ENCODE results near the gene ZNF302. TPM values are rescaled to one million over a fixed set of nuclear protein-coding genes. Genes with fewer than 3 reads are reported as not detected.

ZNF302 gene
- total RNA-seq, 1 experiment from 2014 or later, result 27.7 TPM

DNA sequence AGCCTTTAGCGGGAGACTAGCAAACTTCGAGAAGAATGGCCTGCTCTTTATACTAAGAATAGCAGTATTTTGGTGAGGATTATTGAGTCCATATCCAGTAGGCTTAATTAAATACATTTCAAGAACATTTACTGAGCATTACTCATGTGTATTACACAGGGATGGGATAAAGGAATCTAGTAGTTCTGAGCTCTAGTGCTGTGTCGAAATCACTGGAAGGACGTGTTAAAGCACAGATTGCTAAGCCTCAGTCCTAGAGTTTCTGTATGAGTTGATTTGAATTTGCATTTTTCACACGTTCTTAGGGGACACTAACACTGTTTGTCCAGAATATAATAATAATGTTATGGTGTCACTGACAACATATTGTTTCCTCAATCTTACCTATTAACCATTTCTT, 9.0 kb downstream of the ZNF302 start:
- no TSS peak for BruUV-seq (replicated peaks)
- Histone ChIP-seq H3K4me1 (ENCODE audit: insufficient read depth, low read length, poor library complexity, severe bottlenecking) (no peaks in the 10 kb centered on the region), H3K4me3 (ENCODE audit: low read depth, low read length, poor library complexity, severe bottlenecking) (no peak overlapping the region), H3K9me3 (ENCODE audit: low read depth, low read length, poor library complexity, severe bottlenecking) (peaks cover 58% of the 10 kb centered on the region), H3K27me3 (replicated peaks; ENCODE audit: insufficient read depth, low read depth, low read length, poor library complexity) (no peaks in the 10 kb centered on the region), H3K27ac (ENCODE audit: low read depth, low read length, poor library complexity, severe bottlenecking) (no peak overlapping the region), H3K36me3 (ENCODE audit: insufficient read depth, low read length, poor library complexity, severe bottlenecking) (peaks cover 35% of the 10 kb centered on the region)
- ChIA-PET POLR2A (ENCODE audit: low non-redundant PET) (no interaction called here), CTCF (no interaction called here)
- intact Hi-C loops (cut with micrococcal nuclease; ENCODE audit: unreplicated experiment), result no loop called here
- TF ChIP-seq, protein P1, sequence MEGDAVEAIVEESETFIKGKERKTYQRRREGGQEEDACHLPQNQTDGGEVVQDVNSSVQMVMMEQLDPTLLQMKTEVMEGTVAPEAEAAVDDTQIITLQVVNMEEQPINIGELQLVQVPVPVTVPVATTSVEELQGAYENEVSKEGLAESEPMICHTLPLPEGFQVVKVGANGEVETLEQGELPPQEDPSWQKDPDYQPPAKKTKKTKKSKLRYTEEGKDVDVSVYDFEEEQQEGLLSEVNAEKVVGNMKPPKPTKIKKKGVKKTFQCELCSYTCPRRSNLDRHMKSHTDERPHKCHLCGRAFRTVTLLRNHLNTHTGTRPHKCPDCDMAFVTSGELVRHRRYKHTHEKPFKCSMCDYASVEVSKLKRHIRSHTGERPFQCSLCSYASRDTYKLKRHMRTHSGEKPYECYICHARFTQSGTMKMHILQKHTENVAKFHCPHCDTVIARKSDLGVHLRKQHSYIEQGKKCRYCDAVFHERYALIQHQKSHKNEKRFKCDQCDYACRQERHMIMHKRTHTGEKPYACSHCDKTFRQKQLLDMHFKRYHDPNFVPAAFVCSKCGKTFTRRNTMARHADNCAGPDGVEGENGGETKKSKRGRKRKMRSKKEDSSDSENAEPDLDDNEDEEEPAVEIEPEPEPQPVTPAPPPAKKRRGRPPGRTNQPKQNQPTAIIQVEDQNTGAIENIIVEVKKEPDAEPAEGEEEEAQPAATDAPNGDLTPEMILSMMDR (conservative IDR thresholded peaks at IDR 0.05; ENCODE audit: low read depth, low read length), result no peak
- no peak for DNase-seq (ENCODE audit: low spot score)

DNA sequence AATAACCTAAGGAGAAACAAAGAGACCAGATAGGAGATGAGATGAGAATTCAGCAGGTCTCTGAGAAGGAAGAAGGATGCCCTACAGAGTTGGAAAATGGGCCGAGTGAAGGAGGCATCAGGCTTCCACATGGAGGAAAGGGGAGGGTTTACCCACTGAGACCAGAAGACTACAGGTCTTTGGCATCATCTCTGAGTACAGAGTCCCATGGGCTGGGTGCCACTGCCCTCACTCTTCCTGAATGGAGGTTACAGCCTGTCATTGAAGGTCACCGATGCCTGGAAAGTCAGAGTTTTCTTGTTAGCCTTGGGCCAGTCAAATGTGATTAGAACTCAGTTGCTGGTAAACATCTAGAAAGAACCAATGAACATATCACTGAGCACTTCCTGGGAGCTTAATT, 9.9 kb downstream of the ZNF302 start:
- Histone ChIP-seq H3K27ac (ENCODE audit: low read depth, low read length, poor library complexity, severe bottlenecking) (no peak overlapping the region), H3K27me3 (replicated peaks; ENCODE audit: insufficient read depth, low read depth, low read length, poor library complexity) (peaks cover 4% of the 10 kb centered on the region), H3K36me3 (ENCODE audit: insufficient read depth, low read length, poor library complexity, severe bottlenecking) (peaks cover 26% of the 10 kb centered on the region), H3K4me3 (ENCODE audit: low read depth, low read length, poor library complexity, severe bottlenecking) (no peak overlapping the region), H3K9me3 (ENCODE audit: low read depth, low read length, poor library complexity, severe bottlenecking) (peaks cover 52% of the 10 kb centered on the region), H3K4me1 (ENCODE audit: insufficient read depth, low read length, poor library complexity, severe bottlenecking) (no peaks in the 10 kb centered on the region)
- POLR2A ChIA-PET (ENCODE audit: low non-redundant PET), result no interaction called here
- intact Hi-C loops (cut with micrococcal nuclease; ENCODE audit: unreplicated experiment), result no loop called here
- CTCF ChIA-PET, result no interaction called here
- no peak for DNase-seq (ENCODE audit: low spot score)
- TF ChIP-seq, protein P1 (conservative IDR thresholded peaks at IDR 0.05; ENCODE audit: low read depth, low read length), result no peak
- no peak for TF ChIP-seq EZH2 (IDR thresholded peaks at IDR 0.05; ENCODE audit: borderline replicate concordance, low read depth, low read length, poor library complexity, severe bottlenecking)
- no TSS peak for BruUV-seq (replicated peaks)

DNA sequence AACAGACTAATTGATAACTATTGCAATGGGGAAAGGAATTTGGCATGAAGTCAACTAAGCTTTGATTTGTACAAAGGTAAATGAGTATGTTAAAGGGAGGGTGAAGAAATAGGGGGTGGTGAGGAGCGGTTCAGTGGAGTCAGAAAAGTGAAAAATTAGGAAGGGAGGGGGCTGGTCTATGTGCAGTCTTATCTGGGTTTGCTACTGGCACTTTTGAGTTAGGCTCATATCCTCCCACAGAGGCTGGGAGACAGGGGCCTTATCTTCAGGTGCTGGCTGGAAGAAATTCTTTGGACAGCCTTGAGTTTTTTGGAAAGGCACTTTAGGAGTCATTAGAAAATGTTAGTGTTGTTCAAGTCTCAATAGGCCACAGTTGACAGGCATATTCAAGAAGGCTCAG, 11.1 kb downstream of the ZNF302 start:
- ChIA-PET POLR2A (ENCODE audit: low non-redundant PET) (no interaction called here), CTCF (no interaction called here)
- TF ChIP-seq, protein P1 (conservative IDR thresholded peaks at IDR 0.05; ENCODE audit: low read depth, low read length), result no peak
- TF ChIP-seq EZH2 (IDR thresholded peaks at IDR 0.05; ENCODE audit: borderline replicate concordance, low read depth, low read length, poor library complexity, severe bottlenecking), result no peak
- intact Hi-C loops (cut with micrococcal nuclease; ENCODE audit: unreplicated experiment), result no loop called here
- no peak for DNase-seq (ENCODE audit: low spot score)
- BruUV-seq (replicated peaks), result no TSS peak
- Histone ChIP-seq H3K36me3 (ENCODE audit: insufficient read depth, low read length, poor library complexity, severe bottlenecking) (peaks cover 14% of the 10 kb centered on the region), H3K27me3 (replicated peaks; ENCODE audit: insufficient read depth, low read depth, low read length, poor library complexity) (peaks cover 9% of the 10 kb centered on the region), H3K4me1 (ENCODE audit: insufficient read depth, low read length, poor library complexity, severe bottlenecking) (no peaks in the 10 kb centered on the region), H3K9me3 (ENCODE audit: low read depth, low read length, poor library complexity, severe bottlenecking) (peaks cover 42% of the 10 kb centered on the region), H3K4me3 (ENCODE audit: low read depth, low read length, poor library complexity, severe bottlenecking) (no peak overlapping the region), H3K27ac (ENCODE audit: low read depth, low read length, poor library complexity, severe bottlenecking) (no peak overlapping the region)

All from A673 (cell line).